ENCODE data around the gene TMEM51.

DNA sequence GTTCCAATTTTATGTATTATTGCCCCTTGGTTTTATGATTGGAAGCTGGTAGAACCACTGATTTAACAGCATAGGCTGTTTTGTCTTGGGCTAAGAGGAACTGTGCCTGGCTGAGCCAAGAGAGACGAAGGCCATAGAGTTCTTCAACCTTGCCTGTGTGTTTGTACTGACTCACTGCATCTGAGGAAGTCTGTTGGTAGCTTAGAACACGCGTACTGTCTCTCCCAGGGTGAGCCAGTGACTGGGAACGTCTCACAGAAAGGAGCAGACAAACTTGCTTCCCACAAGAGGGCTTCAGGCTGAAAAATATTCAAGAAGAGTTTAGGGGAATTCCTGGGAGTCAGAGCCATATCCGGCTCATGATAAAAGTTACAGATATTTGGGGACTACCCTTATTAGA lies 14.9 kb downstream of the TMEM51 start:
- TF ChIP-seq EP300 (IDR thresholded peaks at IDR 0.05) (no peak), POLR2A (IDR thresholded peaks at IDR 0.05) (no peak)
- TF ChIP-seq, protein P1, sequence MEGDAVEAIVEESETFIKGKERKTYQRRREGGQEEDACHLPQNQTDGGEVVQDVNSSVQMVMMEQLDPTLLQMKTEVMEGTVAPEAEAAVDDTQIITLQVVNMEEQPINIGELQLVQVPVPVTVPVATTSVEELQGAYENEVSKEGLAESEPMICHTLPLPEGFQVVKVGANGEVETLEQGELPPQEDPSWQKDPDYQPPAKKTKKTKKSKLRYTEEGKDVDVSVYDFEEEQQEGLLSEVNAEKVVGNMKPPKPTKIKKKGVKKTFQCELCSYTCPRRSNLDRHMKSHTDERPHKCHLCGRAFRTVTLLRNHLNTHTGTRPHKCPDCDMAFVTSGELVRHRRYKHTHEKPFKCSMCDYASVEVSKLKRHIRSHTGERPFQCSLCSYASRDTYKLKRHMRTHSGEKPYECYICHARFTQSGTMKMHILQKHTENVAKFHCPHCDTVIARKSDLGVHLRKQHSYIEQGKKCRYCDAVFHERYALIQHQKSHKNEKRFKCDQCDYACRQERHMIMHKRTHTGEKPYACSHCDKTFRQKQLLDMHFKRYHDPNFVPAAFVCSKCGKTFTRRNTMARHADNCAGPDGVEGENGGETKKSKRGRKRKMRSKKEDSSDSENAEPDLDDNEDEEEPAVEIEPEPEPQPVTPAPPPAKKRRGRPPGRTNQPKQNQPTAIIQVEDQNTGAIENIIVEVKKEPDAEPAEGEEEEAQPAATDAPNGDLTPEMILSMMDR (IDR thresholded peaks at IDR 0.05), result no peak

Data from tibial nerve (tissue), 4 donors.